Small intestine (tissue), 7 donors: Measurements from ENCODE around the gene ABCC4. TPM values are rescaled to one million over a fixed set of nuclear protein-coding genes. Genes with fewer than 3 reads are reported as not detected.

Experiments used
- DNase-seq, 2 donors: peaks; one replicate each; pipeline versions ENCODE4 v3.0.0 to v3.0.0-alpha.2; 2013
- FAIRE-seq: peaks from 2 replicates; lab custom pipeline; 2012; peaks lifted over from hg19 to GRCh38; lab: Jason Lieb, UNC
- H3K27ac ChIP-seq, 3 donors: one replicate each; pipeline ENCODE4 v1.5.1; 2013; ENCODE audit warnings: low read length in 2 of 3, mild to moderate bottlenecking in 2 of 3, control low read depth in 1 of 3, inconsistent platforms in 1 of 3, low read depth in 1 of 3, moderate library complexity in 1 of 3
- H3K27me3 ChIP-seq, 3 donors: one replicate each; pipeline ENCODE4 v1.6.1; 2013; ENCODE audit warnings: low read length in 3 of 3, inconsistent platforms in 1 of 3; ENCODE audit not compliant: control insufficient read depth in 3 of 3, insufficient read depth in 3 of 3
- H3K36me3 ChIP-seq, 3 donors: one replicate each; pipeline ENCODE4 v1.6.1; 2013; ENCODE audit warnings: low read length in 3 of 3, inconsistent platforms in 1 of 3, low read depth in 1 of 3, mild to moderate bottlenecking in 1 of 3, moderate library complexity in 1 of 3; ENCODE audit not compliant: control insufficient read depth in 3 of 3, insufficient read depth in 2 of 3
- H3K4me1 ChIP-seq, 3 donors: one replicate each; pipeline ENCODE4 v1.6.1; 2013; ENCODE audit warnings: low read length in 2 of 3, inconsistent platforms in 1 of 3, low read depth in 1 of 3, mild to moderate bottlenecking in 1 of 3, moderate library complexity in 1 of 3; ENCODE audit not compliant: control insufficient read depth in 3 of 3, insufficient read depth in 2 of 3
- H3K4me3 ChIP-seq, 3 donors: one replicate each; pipeline ENCODE4 v1.5.1; 2013; ENCODE audit warnings: low read length in 3 of 3, control low read depth in 1 of 3, inconsistent platforms in 1 of 3, low read depth in 1 of 3, mild to moderate bottlenecking in 1 of 3, moderate library complexity in 1 of 3
- H3K9me3 ChIP-seq, 2 donors: one replicate each; pipeline ENCODE4 v1.6.1; 2013; ENCODE audit warnings: low read depth in 1 of 2, low read length in 1 of 2; ENCODE audit not compliant: control insufficient read depth in 2 of 2, insufficient read depth in 1 of 2
- WGBS, 3 donors: extraction: QIAGEN DNeasy Blood & Tissue Kit; methylation state at CpG; one replicate each; pipeline ENCODE4 v1.1.7; 2013; 5-methylcytosine and 5-hydroxymethylcytosine counted together
- polyA plus RNA-seq, 4 donors: library from polyadenylated mRNA; stranded (reverse) in 3 of 4; unstranded in 1 of 4; fragments of 200-250 nt in 3 of 4; fragments of 120-200 nt in 1 of 4; gene quantifications; one replicate each; pipeline versions ENCODE4 v1.2.1 to v1.2.3, GENCODE V29; 2013
- donor health status: healthy with polysubstance abuse.
- donor health status: control.
- donor health status: control.
- donor health status: Bipolar disorder and iron deficiency.
- donor health status: healthy.

Gene ABCC4
- polyA plus RNA-seq, 4 donors = 0.67 to 14.7 (median 4.7) TPM

DNA sequence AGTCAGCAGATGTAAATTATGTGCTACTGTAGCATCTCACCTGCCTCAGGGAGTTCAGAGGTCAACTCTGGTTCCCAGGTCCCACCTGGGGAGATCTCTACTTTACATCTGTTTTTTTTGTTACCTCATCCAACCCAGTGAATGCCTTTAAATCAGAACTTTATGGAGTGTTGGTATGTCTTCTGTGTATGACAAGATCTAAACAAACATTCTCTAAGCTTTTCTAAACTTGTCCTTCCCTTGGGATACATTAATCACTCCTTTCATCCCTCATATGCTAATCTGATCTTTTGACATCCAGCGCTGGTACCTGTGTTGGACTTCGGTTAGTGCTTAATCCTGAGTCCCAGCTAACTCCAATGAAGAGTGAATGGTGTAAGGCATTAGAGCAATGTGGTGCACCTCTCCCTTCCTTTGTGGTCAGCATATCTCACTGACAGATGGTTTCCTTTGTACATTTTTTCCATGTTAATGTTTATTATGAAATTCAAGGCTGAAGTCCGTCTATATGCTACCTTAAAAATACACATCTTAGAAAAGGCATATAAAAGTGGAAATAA lies 213.4 kb downstream of the ABCC4 start:
- H3K36me3 ChIP-seq = no peaks in the 10 kb centered on the region
- no peak overlapping the region for H3K27ac ChIP-seq
- H3K4me3 ChIP-seq = no peak overlapping the region
- H3K9me3 ChIP-seq = no peaks in the 10 kb centered on the region
- no peaks in the 10 kb centered on the region for H3K27me3 ChIP-seq
- no peak for DNase-seq
- H3K4me1 ChIP-seq = no peaks in the 10 kb centered on the region
- WGBS, 3 donors = 65 to 73% (median 68%) methylated on average over 3 of the region's 3 CpGs
- no peak for FAIRE-seq

DNA sequence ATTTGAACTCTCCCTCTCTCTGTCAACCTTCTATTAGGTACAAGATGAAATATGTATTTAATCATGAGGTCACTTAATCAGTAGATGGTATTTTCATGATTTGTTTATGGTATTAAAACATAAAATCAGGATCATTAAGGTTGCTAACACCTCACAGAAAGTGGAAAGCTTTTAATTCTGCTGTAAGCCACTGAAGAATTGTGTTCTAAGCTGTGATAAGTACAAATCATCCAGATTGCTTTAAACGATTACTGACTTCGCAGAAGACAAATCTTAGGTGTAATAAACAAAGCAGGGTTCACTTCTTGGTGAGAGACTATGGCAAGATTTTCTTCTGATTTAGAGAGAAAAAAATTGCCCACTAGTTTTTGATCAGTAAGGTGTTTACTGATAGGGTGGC lies 214.5 kb downstream of the ABCC4 start:
- H3K4me3 ChIP-seq = no peak overlapping the region
- 86 to 91% (median 88%) methylated on average over 2 of the region's 2 CpGs for WGBS, 3 donors
- no peak for FAIRE-seq

DNA sequence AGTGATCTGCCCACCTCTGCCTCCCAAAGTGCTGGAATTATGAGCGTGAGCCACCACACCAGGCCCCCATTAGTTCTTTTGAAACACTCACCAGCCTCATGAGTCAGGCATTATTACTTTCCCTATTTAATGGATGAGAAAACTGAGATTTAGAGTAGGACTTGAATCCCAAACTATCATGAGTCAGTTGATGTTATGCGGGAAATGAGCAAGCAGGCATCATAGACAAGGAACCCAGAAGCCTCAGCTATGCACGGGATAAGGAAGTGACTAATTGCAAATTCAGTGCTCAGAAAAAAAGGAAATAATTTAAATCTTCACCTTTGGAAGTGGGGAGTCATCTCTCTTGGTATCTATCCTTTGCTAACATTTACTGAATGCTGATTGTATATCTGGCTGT lies 217.5 kb downstream of the ABCC4 start:
- Histone ChIP-seq H3K27me3 (no peaks in the 10 kb centered on the region), H3K36me3 (peaks cover 0 to 3% (median 0%) of the 10 kb centered on the region in 3 donors), H3K27ac (no peak overlapping the region), H3K9me3 (no peaks in the 10 kb centered on the region), H3K4me1 (no peaks in the 10 kb centered on the region), H3K4me3 (no peak overlapping the region)
- 85 to 92% (median 88%) methylated on average over 3 of the region's 3 CpGs for WGBS, 3 donors
- FAIRE-seq (no peak), DNase-seq (no peak)

More for the DNA sequence above, 214.5 kb downstream of the ABCC4 start:
- H3K27me3 ChIP-seq = no peaks in the 10 kb centered on the region
- H3K36me3 ChIP-seq = no peaks in the 10 kb centered on the region
- DNase-seq = no peak
- no peaks in the 10 kb centered on the region for H3K4me1 ChIP-seq
- no peaks in the 10 kb centered on the region for H3K9me3 ChIP-seq
- H3K27ac ChIP-seq = no peak overlapping the region

DNA sequence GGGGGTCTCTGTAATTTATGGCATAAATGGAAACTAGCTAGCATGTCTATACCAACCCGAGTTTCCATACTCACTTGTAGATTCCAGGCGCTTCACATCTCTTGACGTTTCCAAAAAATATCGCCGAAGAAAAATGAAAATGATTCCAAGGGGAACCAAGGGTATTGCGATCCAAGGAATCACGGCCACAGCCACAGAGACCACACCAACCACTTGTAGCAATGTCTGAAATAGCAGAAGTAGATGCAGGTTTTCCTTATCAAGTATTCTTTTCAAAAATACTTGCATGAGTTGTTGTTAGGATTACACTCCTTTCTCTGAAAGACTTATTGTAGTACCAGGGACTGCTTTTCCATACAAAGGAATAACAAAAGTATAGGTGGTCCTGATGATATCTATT lies 218.2 kb downstream of the ABCC4 start:
- Histone ChIP-seq H3K4me3 (no peak overlapping the region), H3K9me3 (no peaks in the 10 kb centered on the region), H3K4me1 (no peaks in the 10 kb centered on the region), H3K36me3 (peaks cover 0 to 3% (median 0%) of the 10 kb centered on the region in 3 donors), H3K27me3 (no peaks in the 10 kb centered on the region), H3K27ac (no peak overlapping the region)
- FAIRE-seq (no peak), DNase-seq (no peak)
- 94 to 97% (median 94%) methylated on average over 7 of the region's 7 CpGs for WGBS, 3 donors

DNA sequence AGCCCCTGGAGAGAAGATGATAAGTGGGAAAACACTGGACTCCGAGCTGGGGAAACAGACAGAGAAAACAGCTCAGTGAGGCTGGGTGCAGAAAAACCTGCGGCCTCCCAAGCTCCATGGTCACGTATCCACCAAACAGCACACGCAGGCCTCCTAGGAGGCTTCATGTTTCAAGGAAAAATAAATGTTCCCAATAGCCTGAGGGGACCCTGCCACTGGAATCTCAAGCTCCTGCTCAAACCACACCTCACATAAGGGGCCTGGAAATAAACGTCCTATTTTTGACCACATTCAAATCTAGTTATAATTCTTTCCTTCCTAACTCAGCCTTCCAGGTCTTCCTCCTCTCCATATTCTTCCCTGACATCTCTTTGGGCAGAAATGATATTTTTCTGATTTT lies 225.7 kb downstream of the ABCC4 start:
- FAIRE-seq = no peak
- DNase-seq = no peak
- no peak overlapping the region for H3K4me3 ChIP-seq
- peaks cover 0 to 4% of the 10 kb centered on the region in 2 donors for H3K9me3 ChIP-seq
- H3K27me3 ChIP-seq = no peaks in the 10 kb centered on the region
- H3K4me1 ChIP-seq = no peaks in the 10 kb centered on the region
- no peak overlapping the region for H3K27ac ChIP-seq
- WGBS, 3 donors = 88 to 93% (median 91%) methylated on average over 5 of the region's 5 CpGs
- peaks cover 0 to 8% (median 0%) of the 10 kb centered on the region in 3 donors for H3K36me3 ChIP-seq

DNA sequence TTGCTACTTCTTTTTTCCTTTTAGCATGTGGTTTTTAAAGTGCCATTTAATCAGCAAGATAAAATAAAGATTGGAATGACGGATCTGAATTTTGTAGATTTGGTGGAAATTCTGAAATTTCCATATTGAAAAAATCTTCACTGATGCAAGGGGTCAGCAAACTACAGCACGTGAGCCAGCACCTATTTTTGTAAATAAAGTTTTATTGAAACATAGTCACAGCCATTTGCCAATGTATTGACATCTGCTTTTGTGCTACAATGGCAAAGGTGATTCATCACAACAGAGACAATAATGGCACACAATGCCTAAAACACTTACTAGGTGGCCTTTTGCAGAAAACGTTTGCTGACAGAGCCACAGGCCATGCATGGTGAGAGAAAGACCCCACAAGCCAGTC lies 226.4 kb downstream of the ABCC4 start:
- WGBS, 3 donors = 84 to 95% (median 91%) methylated on average over 3 of the region's 3 CpGs
- peaks cover 0 to 14% (median 0%) of the 10 kb centered on the region in 3 donors for H3K36me3 ChIP-seq

DNA sequence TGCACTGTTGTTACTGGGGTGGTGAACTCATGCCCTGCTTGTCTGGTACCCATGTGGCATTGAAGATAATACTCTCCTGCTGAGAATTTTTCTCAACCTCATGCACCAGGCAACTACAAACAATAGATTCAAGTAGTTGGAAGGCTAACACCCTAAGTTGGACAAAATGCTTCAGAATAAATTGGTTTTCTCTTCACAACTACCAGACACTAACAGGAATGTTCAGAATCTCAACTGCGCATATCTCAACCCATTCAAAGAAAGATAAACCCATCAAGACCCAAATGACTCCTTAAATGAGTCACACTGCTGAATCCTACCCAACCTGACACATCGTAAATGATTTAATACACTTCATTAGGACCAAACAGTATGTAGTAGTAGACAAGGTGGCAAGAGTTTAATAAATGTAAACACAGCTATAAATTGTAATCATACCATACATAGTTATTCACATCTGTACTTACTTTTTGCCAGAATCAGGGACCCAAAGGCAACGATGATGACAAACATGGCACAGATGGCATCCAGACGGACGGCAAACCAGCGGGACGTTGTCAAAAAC lies 227.4 kb downstream of the ABCC4 start:
- no peaks in the 10 kb centered on the region for H3K27me3 ChIP-seq
- 95 to 97% (median 95%) methylated on average over 7 of the region's 7 CpGs for WGBS, 3 donors
- peaks cover 0 to 4% of the 10 kb centered on the region in 2 donors for H3K9me3 ChIP-seq
- FAIRE-seq = no peak
- no peak for DNase-seq
- no peak overlapping the region for H3K27ac ChIP-seq
- H3K4me1 ChIP-seq = no peaks in the 10 kb centered on the region
- peaks cover 0 to 14% (median 0%) of the 10 kb centered on the region in 3 donors for H3K36me3 ChIP-seq
- H3K4me3 ChIP-seq = no peak overlapping the region

More for the DNA sequence above, 226.4 kb downstream of the ABCC4 start:
- H3K4me3 ChIP-seq = no peak overlapping the region
- FAIRE-seq = no peak
- DNase-seq = no peak
- no peaks in the 10 kb centered on the region for H3K4me1 ChIP-seq
- H3K9me3 ChIP-seq = peaks cover 0 to 4% of the 10 kb centered on the region in 2 donors
- H3K27me3 ChIP-seq = no peaks in the 10 kb centered on the region
- no peak overlapping the region for H3K27ac ChIP-seq

DNA sequence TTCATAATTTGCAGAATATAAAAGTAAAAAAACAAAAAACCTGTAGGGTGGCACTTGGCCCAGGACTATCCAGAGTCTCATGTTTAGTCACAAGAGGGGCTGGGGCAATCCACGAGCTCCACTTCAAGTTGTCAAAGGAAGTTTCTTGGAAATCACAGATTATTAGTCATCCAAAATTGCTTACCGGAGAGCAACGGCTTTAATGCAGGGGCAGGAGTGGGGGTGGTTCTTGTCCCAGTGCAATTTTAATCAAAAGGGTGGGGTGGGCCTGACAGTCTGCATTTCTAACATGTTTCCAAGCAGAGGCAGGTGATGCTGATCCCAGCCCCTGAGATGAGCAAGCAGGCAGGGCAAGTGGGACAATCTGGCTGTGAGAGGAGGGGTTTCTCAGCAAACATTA lies 233.9 kb downstream of the ABCC4 start:
- Histone ChIP-seq H3K27ac (no peak overlapping the region), H3K36me3 (peaks cover 0 to 11% (median 0%) of the 10 kb centered on the region in 3 donors), H3K9me3 (peaks cover 0 to 4% of the 10 kb centered on the region in 2 donors), H3K4me3 (no peak overlapping the region), H3K27me3 (no peaks in the 10 kb centered on the region), H3K4me1 (no peaks in the 10 kb centered on the region)
- FAIRE-seq = no peak
- 72 to 87% (median 73%) methylated on average over 3 of the region's 3 CpGs for WGBS, 3 donors
- DNase-seq = no peak
